ENCODE measurements around the gene ATXN10.

Gene ATXN10

GRCh38 chr22:45877651-45878050, 206.0 kb downstream of the ATXN10 start:
- DNase-seq (ENCODE audit: low read depth in 2 of 2): no peak

GRCh38 chr22:45878051-45878781, 206.6 kb downstream of the ATXN10 start:
- DNase-seq (ENCODE audit: low read depth in 2 of 2): no peak

- no peak for DNase-seq (ENCODE audit: low read depth in 2 of 2)
Observed at GRCh38 chr22:45878901-45879551, 207.4 kb downstream of the ATXN10 start.

- no peak for DNase-seq (ENCODE audit: low read depth in 2 of 2)
Observed at GRCh38 chr22:45879552-45879949, 207.9 kb downstream of the ATXN10 start.

GRCh38 chr22:45880091-45880715, 208.6 kb downstream of the ATXN10 start:
- no peak for DNase-seq (ENCODE audit: low read depth in 2 of 2)

- no peak for DNase-seq (ENCODE audit: low read depth in 2 of 2)
Observed at GRCh38 chr22:45880716-45881523, 209.3 kb downstream of the ATXN10 start.

GRCh38 chr22:45881524-45881875, 209.9 kb downstream of the ATXN10 start:
- DNase-seq (ENCODE audit: low read depth in 2 of 2): no peak

GRCh38 chr22:45882881-45883810, 211.5 kb downstream of the ATXN10 start:
- no peak for DNase-seq (ENCODE audit: low read depth in 2 of 2)

- DNase-seq (ENCODE audit: low read depth in 2 of 2): no peak
Observed at GRCh38 chr22:45883811-45884170, 212.2 kb downstream of the ATXN10 start.

- no peak for DNase-seq (ENCODE audit: low read depth in 2 of 2)
Observed at GRCh38 chr22:45884201-45885062, 212.8 kb downstream of the ATXN10 start.

GRCh38 chr22:45885171-45885840, 213.7 kb downstream of the ATXN10 start:
- no peak for DNase-seq (ENCODE audit: low read depth in 2 of 2)

GRCh38 chr22:45885941-45886395, 214.3 kb downstream of the ATXN10 start:
- no peak for DNase-seq (ENCODE audit: low read depth in 2 of 2)

GRCh38 chr22:45886540-45886939, 214.9 kb downstream of the ATXN10 start:
- DNase-seq (ENCODE audit: low read depth in 2 of 2): no peak

GRCh38 chr22:45887202-45888131, 215.8 kb downstream of the ATXN10 start:
- no peak for DNase-seq (ENCODE audit: low read depth in 2 of 2)

- no peak for DNase-seq (ENCODE audit: low read depth in 2 of 2)
Observed at GRCh38 chr22:45888221-45889092, 216.8 kb downstream of the ATXN10 start.

- DNase-seq (ENCODE audit: low read depth in 2 of 2): no peak
Observed at GRCh38 chr22:45889093-45889538, 217.5 kb downstream of the ATXN10 start.

Measured in stimulated activated CD8-positive, alpha-beta memory T cell treated with anti-CD3 and anti-CD28 coated beads, Interleukin-7, amount 100 ng/mL, for 4 hours (primary cell).